Skeletal muscle tissue (tissue), 4 donors: ENCODE measurements around the gene SCN1A. TPM values are rescaled to one million over a fixed set of nuclear protein-coding genes. Genes with fewer than 3 reads are reported as not detected.

ENCODE experiments used
- H3K27ac ChIP-seq: one replicate; pipeline ENCODE4 v1.7.0; 2013; ENCODE audit warnings: mild to moderate bottlenecking, low read depth, low read length, inconsistent platforms
- H3K27me3 ChIP-seq, 3 donors: one replicate each; pipeline ENCODE4 v1.7.0; 2013; ENCODE audit warnings: low read length in 3 of 3; ENCODE audit not compliant: control insufficient read depth in 3 of 3, insufficient read depth in 3 of 3
- H3K36me3 ChIP-seq, 3 donors: one replicate each; pipeline ENCODE4 v1.7.0; 2013; ENCODE audit warnings: low read length in 3 of 3; ENCODE audit not compliant: control insufficient read depth in 3 of 3, insufficient read depth in 3 of 3
- H3K4me1 ChIP-seq, 3 donors: one replicate each; pipeline ENCODE4 v1.7.0; 2013; ENCODE audit warnings: low read length in 3 of 3, mild to moderate bottlenecking in 3 of 3; ENCODE audit not compliant: control insufficient read depth in 3 of 3, insufficient read depth in 3 of 3
- H3K4me3 ChIP-seq, 3 donors: one replicate each; pipeline ENCODE4 v1.7.0; 2013; ENCODE audit warnings: low read length in 3 of 3
- H3K9ac ChIP-seq, 3 donors: one replicate each; pipeline ENCODE4 v1.7.0; 2013; ENCODE audit warnings: low read length in 3 of 3, mild to moderate bottlenecking in 3 of 3, moderate library complexity in 2 of 3, low read depth in 1 of 3
- H3K9me3 ChIP-seq, 3 donors: one replicate each; pipeline ENCODE4 v1.7.0; 2013; ENCODE audit warnings: low read length in 3 of 3; ENCODE audit not compliant: control insufficient read depth in 3 of 3
- total RNA-seq: library from RNA; depleted of rRNA; stranded (reverse); fragments of >200 nt; gene quantifications from one replicate; pipeline ENCODE4 v1.2.3, GENCODE V29; 2014
- donor health status: Osteomylitis.

Gene SCN1A
- total RNA-seq, 1 donor from 2014 or later, result under 0.01 TPM

GRCh38 chr2:165959371-165959770 lies 168.4 kb downstream of the SCN1A start:
- no peaks in the 10 kb centered on the region for H3K36me3 ChIP-seq
- no peaks in the 10 kb centered on the region for H3K9me3 ChIP-seq
- H3K9ac ChIP-seq, result no peak overlapping the region
- H3K27ac ChIP-seq, result no peak overlapping the region
- H3K4me1 ChIP-seq, result peaks cover 0 to 5% (median 0%) of the 10 kb centered on the region in 3 donors
- H3K27me3 ChIP-seq, result no peaks in the 10 kb centered on the region
- H3K4me3 ChIP-seq, result no peak overlapping the region

GRCh38 chr2:165958313-165958960 lies 169.4 kb downstream of the SCN1A start:
- peaks cover 0 to 7% (median 0%) of the 10 kb centered on the region in 3 donors for H3K4me1 ChIP-seq
- no peak overlapping the region for H3K4me3 ChIP-seq
- no peaks in the 10 kb centered on the region for H3K27me3 ChIP-seq
- no peaks in the 10 kb centered on the region for H3K9me3 ChIP-seq
- H3K36me3 ChIP-seq, result no peaks in the 10 kb centered on the region
- H3K27ac ChIP-seq, result no peak overlapping the region
- H3K9ac ChIP-seq, result no peak overlapping the region

DNA sequence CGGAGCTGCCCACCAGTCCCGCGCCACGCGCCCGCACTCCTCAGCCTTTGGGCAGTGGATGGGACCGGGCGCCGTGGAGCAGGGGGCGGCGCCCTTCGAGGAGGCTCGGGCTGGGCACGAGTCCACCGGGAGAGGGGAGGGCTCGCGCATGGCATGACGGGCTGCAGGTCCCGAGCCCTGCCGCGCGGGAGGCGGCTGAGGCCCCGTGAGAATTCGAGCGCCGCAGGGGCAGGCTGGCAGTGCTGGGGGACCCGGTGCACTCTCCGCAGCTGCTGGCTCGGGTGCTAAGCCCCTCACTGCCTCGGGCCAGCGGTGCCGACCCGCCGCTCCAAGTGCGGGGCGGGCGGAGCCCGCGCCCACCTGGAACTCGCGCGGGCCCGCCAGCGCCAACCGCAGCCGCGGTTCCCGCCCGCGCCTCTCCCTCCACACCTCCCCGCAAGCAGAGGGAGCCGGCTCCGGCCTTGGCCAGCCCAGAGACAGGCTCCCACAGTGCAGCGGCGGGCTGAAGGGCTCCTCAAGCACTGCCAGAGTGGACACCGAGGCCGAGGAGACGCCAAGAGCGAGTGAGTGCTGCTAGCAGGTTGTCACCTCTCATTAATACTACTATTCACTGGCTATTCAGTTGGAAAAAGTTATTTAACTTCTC lies 170.7 kb downstream of the SCN1A start:
- Histone ChIP-seq H3K9ac (no peak overlapping the region), H3K9me3 (no peaks in the 10 kb centered on the region), H3K36me3 (no peaks in the 10 kb centered on the region), H3K27me3 (no peaks in the 10 kb centered on the region), H3K27ac (no peak overlapping the region), H3K4me1 (peaks cover 0 to 13% (median 6%) of the 10 kb centered on the region in 3 donors), H3K4me3 (no peak overlapping the region)

- Histone ChIP-seq H3K4me1 (peaks cover 4 to 20% (median 15%) of the 10 kb centered on the region in 3 donors), H3K4me3 (peak within 1 kb of the TSS; percentile 82 to 86 (median 83)), H3K36me3 (no peaks in the 10 kb centered on the region)
Observed at GRCh38 chr2:165953655-165954606, 173.9 kb downstream of the SCN1A start, which contains the start of gene TTC21B. Gene TTC21B, minus strand, starts transcription at chr2:165953776. Its CDS starts 71 bp downstream, at chr2:165953705.

DNA sequence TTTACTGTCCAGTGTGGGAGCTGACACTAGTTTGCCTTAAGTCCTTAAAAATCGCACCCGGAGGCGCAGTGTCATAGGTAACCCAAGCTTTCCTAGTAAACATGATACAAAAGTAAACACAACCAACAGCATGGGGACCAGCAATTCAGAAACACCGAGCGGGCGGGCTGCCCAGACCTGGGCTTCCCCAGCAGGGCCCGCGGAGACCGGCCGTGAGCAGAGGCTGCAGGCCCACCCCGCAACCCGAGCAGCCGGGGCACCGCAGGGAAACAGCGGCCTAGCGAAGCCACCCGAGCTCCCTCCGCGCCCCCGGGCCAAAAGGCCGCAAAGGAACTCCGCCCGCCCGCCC lies 174.5 kb downstream of the SCN1A start:
- Histone ChIP-seq H3K27ac (peak overlapping the region; percentile 78), H3K36me3 (peaks cover 0 to 4% (median 0%) of the 10 kb centered on the region in 3 donors), H3K4me1 (peaks cover 4 to 20% (median 15%) of the 10 kb centered on the region in 3 donors), H3K27me3 (no peaks in the 10 kb centered on the region), H3K9me3 (no peaks in the 10 kb centered on the region), H3K4me3 (peak overlapping the region; percentile 79 to 83 (median 82)), H3K9ac (peak overlapping the region; percentile 86 to 88 (median 86))

More at GRCh38 chr2:165953655-165954606, 173.9 kb downstream of the SCN1A start, which contains the start of gene TTC21B:
- Histone ChIP-seq H3K9ac (peak within 1 kb of the TSS; percentile 86 to 88 (median 86)), H3K9me3 (no peaks in the 10 kb centered on the region), H3K27ac (peak within 1 kb of the TSS; percentile 78), H3K27me3 (no peaks in the 10 kb centered on the region)

DNA sequence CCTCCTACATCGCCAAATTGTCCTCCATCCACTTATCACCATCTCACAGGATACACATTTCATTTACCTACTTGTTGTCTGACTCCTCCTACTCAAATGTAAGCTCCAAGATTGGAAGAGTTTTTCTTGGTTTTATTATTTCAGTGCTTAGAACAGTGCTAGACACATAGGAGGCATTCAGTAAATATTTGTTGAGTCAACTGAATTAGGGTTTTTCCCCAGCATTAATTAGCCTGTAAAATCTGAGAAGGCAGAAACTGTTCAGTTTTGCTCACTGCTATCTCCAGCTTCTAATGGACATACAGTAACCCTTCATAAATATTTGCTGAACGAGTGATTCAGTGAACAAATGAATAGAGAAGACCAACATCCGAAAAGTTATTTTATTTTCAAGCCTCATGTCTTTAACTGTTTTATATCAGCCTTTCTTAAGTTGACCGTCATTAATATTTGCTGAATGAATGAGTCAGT lies 175.0 kb downstream of the SCN1A start:
- Histone ChIP-seq H3K36me3 (peaks cover 0 to 6% (median 2%) of the 10 kb centered on the region in 3 donors), H3K9me3 (no peaks in the 10 kb centered on the region), H3K27me3 (no peaks in the 10 kb centered on the region), H3K27ac (peak overlapping the region; percentile 78), H3K4me3 (peak overlapping the region; percentile 79 to 83 (median 82)), H3K9ac (peak overlapping the region; percentile 86 to 88 (median 86)), H3K4me1 (peaks cover 4 to 20% (median 15%) of the 10 kb centered on the region in 3 donors)

GRCh38 chr2:165952085-165952484 lies 175.7 kb downstream of the SCN1A start:
- H3K4me1 ChIP-seq, result peaks cover 4 to 20% (median 15%) of the 10 kb centered on the region in 3 donors
- H3K36me3 ChIP-seq, result peaks cover 0 to 7% (median 6%) of the 10 kb centered on the region in 3 donors
- H3K4me3 ChIP-seq, result peak overlapping the region in 1 of 3 donors; percentile 23
- no peak overlapping the region for H3K9ac ChIP-seq
- no peaks in the 10 kb centered on the region for H3K27me3 ChIP-seq
- H3K27ac ChIP-seq, result no peak overlapping the region
- H3K9me3 ChIP-seq, result no peaks in the 10 kb centered on the region

DNA sequence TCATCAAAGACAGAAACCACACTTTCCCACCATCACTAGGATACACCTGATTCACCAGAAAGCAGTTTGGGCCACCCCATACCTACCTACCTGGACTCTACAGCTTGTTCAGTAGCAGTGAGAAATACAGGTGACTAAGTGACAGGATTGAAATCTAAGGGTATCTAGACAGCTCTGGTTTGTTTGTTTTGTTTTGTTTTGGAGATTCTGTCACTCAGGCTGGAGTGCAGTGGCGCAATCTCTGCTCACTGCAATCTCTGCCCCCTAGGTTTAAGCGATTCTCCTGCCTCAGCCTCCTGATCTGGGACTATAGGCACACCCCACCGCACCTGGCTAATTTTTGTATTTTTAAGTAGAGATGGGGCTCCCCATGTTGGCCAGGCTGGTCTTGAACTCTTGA lies 177.4 kb downstream of the SCN1A start:
- Histone ChIP-seq H3K9ac (no peak overlapping the region), H3K36me3 (peaks cover 0 to 7% (median 6%) of the 10 kb centered on the region in 3 donors), H3K9me3 (no peaks in the 10 kb centered on the region), H3K27me3 (no peaks in the 10 kb centered on the region), H3K4me1 (peaks cover 4 to 20% (median 15%) of the 10 kb centered on the region in 3 donors), H3K4me3 (no peak overlapping the region), H3K27ac (no peak overlapping the region)

GRCh38 chr2:165941827-165942226 lies 186.0 kb downstream of the SCN1A start:
- no peak overlapping the region for H3K9ac ChIP-seq
- no peaks in the 10 kb centered on the region for H3K4me1 ChIP-seq
- no peaks in the 10 kb centered on the region for H3K9me3 ChIP-seq
- no peak overlapping the region for H3K27ac ChIP-seq
- peaks cover 2 to 40% (median 31%) of the 10 kb centered on the region in 3 donors for H3K36me3 ChIP-seq
- H3K27me3 ChIP-seq, result no peaks in the 10 kb centered on the region
- H3K4me3 ChIP-seq, result no peak overlapping the region
